Right lobe of liver (tissue), 4 donors: ENCODE measurements around the gene GSDME.

Source experiments
- CTCF ChIP-seq, 4 donors: fragments of 200-600 bp in 3 of 4; fragments of 450-650 bp in 1 of 4; IDR thresholded peaks; one replicate each; pipeline versions ENCODE4 v1.5.1 to v1.8.0; 2016 to 2022; ENCODE audit warnings: antibody characterized with exemption in 4 of 4, mild to moderate bottlenecking in 2 of 4
- POLR2A ChIP-seq: fragments of 450-650 bp; IDR thresholded peaks from one replicate; pipeline ENCODE4 v1.6.1; 2017; ENCODE audit warnings: antibody characterized with exemption, mild to moderate bottlenecking
- donor health status: DM: no; HTN: no; CAD: no.
- donor health status: DM: no; HTN: no; CAD: no.
- donor health status: DM: no; HTN: yes; CAD: no.

DNA sequence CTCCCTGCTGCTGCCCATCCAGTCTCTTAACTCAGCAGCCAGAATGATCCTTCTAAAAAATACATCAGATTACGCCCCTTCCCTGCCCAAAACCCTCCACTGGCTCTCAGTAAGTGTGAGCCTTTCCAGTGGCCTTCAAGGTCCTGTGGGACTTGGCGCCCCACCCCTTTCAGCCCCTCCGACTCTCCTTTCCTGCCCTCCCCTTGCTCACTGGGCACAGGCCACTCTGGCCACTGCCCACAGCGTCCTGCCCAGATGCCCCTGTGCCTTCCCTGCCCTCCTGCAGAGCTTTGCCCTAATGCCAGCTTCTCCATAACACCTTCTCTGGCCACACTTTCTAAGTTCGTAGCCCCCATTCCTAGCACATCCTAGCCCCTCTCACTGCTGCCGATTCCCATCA lies 13.8 kb downstream of the GSDME start:
- TF ChIP-seq POLR2A = no peak
- TF ChIP-seq CTCF (IDR thresholded peaks at IDR 0.05) = no peak
